ENCODE measurements around the gene SVEP1.
"Not testable (repeated sequence)": the region's sequence is repeated elsewhere in the genome, so short reads cannot be mapped to it uniquely, and the experiment has no call there.

SVEP1 gene

DNA sequence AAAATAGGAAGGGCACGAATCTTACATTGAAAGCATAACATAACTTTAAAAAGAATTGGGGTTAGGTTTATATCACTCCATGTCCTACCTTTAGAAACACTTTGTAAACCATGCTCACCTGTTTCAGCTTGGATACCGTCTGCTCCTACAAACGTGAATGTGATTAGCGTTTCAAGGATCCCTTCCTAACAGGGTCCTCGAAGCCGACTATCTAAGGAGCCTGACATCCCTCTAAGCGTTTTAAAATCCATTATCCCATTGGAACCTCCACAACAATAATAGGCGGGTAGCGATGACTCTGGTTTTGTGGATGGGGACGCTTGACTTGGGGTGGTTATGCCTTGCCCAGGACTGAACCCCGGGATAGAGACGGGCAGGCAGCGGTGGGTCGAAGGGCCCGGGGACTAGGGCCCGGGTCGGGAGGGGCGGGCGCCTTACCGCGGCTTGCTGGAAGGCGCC lies 937 bp downstream of the SVEP1 start:
- no peak for DNase-seq (ENCODE audit: low spot score)

DNA sequence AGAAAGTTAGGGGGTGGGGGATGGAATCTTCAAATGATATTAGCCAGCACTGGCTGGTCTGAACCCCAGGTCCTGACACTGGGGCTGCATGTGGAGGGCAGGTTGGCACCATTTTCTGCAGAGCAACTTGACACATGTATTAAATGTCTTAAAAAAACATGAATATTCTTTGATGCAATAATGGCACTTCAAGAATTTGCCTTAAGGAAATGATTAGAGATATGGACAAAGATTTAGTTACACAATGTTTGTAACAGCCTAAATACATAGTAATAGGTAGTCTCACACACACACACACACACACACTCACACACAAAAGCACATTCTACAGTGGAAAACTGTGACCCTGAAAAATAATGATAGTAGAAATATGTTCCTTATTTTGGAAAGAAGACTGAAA lies 3.6 kb downstream of the SVEP1 start:
- no peak for DNase-seq (ENCODE audit: low spot score)

DNA sequence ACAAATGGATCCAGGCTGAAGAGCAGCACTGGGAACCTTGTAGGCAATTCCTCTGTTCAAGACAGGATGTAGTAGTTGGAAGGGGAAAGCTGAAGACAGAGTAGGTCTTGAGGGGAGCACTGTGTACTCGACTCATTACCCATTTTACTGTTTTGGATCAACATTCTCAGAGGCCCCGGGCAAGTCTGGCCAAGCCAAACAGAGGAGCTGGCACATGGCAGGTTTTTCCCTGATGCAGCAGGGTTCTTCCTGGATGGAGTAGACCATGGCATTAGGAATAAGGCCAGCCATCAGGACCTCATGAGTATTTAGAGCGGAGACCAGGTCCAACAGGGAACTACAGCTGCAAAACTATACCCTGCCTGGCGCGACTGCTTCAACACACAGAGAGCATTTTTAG lies 4.4 kb downstream of the SVEP1 start:
- no peak for DNase-seq (ENCODE audit: low spot score)

DNA sequence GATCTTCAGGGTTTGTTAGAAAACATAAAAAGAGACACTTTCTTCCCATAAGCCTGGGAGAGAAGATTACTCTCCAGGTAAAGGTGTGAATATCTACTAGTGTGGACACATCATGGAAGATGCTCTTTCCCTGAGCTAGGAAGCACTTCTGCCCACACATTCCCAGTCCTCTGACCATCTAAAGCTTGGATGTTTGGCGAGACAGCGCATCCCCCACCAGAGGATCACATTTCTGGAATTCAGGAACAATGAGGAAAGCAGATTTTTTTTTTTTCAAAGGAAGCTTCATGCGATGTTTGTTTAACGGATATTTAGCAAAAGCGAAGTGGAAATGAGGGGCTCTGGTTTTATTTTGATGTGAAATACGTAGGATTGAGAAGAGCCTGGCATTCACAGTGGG lies 6.2 kb downstream of the SVEP1 start:
- no peak for DNase-seq (ENCODE audit: low spot score)

DNA sequence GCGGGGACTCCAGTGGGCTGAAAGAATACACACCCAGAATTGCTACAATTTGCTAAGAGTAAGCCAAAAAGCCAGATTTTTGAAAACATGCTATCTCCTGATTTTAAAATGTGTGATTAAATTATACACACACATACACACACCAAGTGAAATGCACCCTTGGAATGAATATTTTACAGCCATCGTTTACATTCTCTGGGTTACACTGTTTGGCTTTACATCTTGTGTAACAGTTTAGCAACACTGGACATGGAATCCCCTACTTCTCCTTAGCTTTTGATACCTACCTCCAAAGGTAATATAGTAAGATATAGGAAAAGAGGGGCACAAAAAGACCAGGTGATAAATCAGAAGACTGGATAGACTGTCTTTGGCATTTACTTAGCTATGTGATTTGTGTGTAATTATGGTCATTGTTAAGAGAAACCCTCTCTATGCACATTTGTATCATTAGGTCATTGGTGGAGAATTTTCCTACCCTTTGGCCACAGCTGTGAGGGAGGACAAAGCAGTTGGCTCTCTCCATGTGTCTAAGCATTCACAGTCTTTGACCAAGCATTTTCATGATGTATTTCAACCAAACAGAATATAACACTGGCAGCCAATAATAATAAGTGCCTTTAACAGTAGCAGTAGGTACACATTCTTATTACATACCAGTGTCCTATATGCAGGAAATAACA lies 7.6 kb downstream of the SVEP1 start:
- no peak for DNase-seq (ENCODE audit: low spot score)

DNA sequence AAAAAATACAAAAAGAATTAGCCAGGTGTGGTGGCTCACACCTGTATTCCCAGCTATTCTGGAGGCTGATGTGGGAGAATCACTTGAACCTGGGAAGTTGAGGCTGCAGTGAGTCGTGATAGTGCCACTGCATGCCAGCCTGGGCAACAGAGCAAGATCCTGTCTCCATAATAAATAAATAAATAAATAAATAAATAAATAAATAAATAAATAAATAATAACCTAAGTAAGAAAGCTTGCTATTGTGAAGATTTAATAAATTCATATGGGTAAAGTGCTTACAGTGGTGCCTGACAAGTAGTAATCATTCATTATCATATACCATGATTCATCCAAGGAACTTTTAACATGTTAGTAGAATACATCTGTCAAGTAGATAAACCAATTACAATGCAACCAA lies 13.4 kb downstream of the SVEP1 start:
- DNase-seq (ENCODE audit: low spot score): no peak

DNA sequence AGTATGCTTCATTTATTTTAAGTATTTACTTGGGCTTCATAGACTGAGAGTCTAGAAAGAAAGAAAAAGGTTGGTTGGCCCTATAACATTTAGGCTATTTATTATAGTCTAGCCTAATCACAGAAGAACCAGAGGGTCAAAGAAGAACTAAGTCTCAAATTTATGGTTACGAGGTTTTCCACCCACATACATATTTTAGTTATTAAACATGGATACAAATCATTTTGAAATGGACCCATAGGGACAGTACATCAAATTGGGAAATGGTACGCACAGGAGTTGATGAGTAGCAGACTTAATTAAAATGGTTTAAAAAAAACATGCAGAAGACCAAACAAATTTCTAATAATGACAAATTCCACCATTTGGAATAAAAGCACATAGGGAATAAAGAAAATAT lies 17.7 kb downstream of the SVEP1 start:
- no peak for DNase-seq (ENCODE audit: low spot score)

DNA sequence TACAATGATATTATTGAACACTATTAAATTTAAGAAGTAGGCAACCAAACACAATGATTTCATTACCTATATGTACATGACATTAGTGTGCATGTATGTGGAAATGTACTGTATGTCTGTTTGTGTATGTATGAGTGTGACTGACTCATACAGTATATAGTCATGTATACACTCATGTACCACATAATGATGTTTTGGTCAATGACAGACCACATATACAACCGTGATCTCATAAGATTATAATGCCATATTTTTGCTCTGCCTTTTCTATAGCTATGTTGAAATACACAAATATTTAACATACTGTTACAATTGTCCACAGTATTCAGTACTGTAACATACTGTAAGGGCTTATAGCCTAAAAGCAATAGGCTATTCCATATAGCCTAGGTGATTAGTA lies 19.7 kb downstream of the SVEP1 start:
- no peak for DNase-seq (ENCODE audit: low spot score)

DNA sequence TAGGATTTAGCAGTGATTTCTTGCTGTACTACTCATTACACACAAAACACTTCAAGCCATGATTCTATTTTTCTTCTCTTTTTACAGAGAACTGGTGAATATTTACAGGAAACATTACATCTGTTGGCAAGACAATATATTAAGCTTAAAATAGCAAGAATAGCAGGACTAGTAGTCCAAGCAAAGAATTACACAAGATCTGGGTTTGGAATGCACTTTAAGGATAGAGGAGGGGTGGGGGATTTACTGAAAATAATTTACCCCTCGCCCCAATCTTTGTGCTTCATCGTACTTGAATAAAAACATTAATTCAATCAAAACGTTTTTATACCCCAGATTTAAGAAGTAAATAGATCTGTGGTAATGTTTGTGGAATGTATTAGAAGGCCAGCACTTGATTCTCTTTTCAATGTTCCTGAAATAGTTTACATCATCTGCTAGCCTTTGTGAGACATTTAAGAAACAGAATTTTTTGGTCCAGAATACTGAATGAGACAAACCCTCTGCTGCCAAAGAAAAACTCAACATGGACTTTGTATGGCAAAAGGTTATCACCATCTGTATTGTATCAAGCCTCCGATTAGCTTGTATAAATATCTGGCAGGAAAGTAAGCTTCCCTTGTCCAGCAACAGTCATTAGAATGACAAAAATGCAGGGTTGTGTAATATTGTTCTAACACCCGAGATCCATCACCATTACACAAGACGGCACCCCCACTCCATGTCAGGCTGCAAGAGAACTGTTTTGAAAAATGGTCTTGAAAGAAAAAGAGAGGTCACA lies 23.8 kb downstream of the SVEP1 start:
- DNase-seq (ENCODE audit: low spot score): no peak

DNA sequence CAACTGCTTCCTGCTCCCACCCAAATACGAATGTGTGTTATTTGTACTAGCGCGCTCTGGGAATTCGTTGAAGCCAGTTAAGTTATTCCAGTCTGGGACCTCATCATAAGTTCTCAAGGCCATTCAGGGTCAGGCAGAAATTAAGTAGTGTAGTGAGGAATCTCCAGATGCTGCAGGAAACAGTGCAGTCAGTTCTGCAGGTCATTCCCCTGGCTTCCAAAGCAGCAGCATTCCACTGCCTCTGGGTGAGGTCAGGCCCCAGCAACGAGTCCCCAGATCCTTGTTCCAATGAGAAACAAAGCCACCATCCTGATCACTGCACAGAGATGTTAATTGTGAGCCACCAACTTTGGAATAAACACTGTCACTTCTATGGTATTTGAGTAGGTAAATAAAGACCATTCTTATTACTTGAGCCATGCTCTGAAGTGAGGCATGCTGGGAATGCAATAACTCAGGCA lies 33.1 kb downstream of the SVEP1 start:
- no peak for DNase-seq (ENCODE audit: low spot score)

DNA sequence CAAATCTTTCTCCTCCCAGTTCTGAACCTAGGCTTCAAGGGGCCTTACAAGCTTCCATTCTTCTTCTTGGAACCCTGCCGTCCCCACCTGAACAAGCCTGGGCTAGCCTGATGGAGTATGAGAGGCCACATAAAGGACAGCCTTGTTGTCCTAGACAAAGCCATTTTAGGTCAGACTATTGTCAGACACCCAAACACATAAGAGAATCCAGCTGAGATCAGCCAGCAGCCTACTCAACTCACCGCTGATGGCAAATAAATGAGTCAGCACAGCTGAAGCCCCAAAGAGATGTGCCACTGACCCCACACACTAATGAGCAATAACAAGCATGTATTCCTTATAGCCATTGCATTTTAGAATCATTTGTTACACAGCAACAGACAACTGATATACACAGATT lies 33.8 kb downstream of the SVEP1 start:
- DNase-seq (ENCODE audit: low spot score): peak; percentile 16

DNA sequence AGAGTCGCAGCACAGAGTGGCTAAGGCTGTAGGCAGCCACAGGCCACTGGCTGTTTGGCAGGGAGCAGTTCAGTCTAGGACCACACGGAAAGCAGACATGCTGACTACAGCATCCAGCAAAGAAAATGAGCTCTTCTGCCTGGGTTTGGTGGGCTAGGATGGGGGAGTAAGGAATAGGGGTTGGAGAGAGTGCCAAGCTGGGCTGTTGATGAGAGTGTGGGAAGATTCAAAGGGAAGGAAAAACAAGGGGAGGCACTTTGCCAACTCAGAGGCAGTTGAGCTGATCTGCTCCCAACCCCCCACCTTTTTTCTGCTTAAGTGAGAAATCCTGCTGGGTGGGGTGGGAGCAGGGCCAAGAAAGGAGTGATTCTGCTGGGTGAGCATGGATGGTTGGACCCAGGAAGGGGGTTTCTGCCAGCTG lies 35.9 kb downstream of the SVEP1 start:
- DNase-seq (ENCODE audit: low spot score): no peak

DNA sequence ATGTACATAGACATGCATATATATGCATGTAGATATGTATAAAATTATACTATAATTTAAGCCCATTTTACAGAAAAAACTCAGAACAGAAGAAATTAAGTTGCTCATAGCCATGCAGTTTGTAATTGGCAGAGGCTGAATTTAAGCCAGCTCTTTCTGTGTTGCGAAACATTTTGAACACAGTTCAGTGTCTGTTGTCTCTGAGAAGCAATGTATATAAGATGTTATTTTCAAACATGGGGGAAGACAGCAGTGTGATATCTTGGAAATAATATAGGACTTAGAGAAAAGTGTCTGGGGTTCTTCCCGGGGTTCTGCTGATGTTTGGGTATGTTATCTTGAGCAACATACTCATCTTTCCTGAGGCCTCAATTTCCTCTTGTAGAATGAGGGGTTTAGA lies 37.6 kb downstream of the SVEP1 start:
- no peak for DNase-seq (ENCODE audit: low spot score)

DNA sequence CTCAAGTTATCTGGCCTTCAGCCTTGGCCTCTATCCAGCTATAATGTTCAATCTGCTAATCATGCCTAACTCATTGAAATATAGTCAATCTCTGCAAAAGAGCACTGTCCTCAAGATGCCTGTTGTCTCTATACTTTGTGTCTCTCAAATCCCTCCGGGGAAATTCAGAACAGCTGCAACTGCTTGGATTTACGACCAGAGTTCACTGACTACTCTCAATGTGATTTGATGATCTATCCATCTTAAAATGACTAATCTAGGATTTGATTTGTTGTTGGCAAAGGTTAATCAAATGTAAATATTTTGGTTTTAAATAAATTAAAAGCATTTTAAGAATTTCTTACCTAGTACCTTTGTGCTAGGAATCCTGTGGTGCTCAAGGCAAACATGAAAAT lies 40.9 kb downstream of the SVEP1 start:
- DNase-seq (ENCODE audit: low spot score): no peak

DNA sequence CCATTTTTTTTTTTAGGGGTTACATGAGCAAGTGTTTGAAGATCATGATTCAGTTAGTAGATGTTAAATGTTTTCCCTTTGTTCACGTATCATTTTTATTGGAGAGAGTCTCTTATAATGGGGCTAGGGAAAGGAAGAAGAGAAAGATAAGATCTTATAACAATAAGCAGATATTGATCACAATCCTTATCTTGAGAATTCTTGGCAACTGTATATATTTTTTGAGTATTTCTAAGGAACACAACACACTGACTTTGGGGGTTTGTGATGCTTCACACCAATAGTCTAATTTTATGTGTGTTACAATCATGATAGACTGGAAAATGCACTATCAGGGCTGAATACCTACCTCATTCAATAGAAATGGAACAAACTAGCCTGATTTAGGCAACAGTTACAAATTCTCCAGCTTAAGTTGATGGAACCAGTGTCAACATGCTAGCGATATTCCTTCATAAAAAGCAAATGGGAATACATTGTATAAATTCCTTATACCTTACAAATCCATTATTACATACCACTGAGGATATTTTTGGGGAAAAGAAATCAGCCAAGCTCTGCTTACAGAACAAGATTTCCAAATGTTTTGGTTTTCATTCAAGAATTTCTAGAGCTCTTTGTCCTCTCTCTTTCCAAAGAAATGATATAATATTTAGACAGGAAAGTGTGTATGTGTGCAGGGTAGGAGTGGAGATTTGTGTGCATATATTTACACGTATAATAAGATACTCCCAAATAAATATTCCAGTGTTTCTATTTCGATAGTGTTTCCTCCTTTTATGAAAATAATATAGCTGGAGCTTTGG lies 41.5 kb downstream of the SVEP1 start:
- DNase-seq (ENCODE audit: low spot score): no peak

DNA sequence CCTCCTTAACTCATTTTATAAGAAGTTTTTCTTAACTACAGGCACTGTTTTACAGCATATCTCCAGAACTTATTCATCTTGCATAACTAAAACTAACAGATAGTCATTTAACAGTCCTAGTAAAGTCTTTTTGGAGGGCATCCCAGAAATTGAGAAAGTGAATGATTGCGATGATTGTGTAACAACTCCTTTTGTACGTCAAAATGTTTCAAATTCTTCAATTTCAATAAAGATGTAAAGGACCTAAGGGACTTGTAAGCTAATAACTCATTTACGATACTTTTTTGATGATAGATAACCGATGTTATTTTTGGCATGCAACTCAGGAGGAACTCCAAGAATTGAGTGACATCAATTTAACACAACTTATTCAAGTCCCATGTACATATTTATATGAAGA lies 42.7 kb downstream of the SVEP1 start:
- DNase-seq (ENCODE audit: low spot score): no peak

DNA sequence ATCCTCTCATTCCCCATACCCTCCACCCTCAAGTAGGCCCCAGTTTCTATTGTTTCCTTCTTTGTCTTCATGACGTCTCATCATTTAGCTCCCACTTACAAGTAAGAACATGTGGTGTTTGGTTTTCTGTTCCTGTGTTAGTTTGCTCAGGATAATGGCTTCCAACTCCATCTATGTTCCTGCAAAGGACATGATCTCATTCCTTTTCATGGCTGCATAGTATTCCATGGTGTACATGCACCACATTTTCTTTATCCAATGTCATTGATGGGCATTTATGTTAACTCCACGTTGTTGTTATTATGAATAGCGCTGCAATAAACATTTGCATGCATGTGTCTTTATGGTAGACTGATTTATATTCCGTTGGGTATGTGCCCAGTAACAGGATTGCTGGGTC lies 45.4 kb downstream of the SVEP1 start:
- DNase-seq (ENCODE audit: low spot score): not testable (repeated sequence)

DNA sequence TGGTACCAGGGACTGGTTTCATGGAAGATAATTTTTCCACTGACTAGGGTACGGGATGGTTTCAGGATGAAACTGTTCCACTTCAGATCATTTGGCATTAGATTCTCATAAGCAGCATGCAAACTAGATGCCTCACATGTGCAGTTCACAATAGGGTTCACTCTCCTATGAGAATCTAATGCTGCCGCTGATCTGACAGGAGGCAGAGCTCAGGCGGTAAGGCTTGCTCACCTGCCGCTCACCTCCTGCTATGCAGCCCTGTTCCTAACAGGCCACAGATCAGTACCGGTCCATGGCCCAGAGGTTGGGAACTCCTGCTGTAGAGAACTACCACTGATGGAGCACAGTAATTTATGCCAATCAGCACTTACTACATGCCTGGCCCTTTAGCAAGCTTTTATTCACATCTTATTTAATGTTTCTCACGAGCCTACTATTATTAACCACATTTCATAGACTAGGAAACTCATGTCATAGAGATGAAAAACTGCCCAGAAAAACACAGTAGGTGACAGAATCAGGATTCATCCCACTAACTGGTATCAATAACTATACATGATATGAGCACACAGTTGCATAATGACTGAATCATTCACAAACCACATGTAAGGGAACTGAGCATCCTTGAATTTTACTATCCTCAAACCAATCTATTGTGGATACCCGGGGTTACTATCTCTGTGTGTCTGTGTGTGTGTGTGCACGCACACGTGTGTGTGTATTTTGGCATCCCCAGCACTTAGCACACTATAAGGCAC lies 46.5 kb downstream of the SVEP1 start:
- DNase-seq (ENCODE audit: low spot score): no peak

DNA sequence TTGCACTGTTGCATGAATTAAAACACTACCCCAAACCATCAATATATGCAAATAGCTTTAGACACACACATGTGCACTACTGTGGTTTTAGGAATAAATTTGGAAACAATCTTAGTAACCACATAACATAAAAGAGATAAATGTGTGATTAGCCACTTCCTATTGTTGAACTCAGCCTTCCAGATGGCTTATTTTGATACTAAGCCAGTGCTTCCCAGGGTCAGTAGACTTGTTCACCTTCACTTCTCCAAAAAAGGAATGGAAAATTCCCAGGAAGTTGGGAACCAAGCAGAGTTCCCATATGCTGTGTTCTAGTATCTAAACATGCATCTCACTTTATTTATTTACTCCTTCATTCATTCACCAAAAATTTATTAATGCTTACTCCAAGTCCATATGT lies 47.8 kb downstream of the SVEP1 start:
- no peak for DNase-seq (ENCODE audit: low spot score)

DNA sequence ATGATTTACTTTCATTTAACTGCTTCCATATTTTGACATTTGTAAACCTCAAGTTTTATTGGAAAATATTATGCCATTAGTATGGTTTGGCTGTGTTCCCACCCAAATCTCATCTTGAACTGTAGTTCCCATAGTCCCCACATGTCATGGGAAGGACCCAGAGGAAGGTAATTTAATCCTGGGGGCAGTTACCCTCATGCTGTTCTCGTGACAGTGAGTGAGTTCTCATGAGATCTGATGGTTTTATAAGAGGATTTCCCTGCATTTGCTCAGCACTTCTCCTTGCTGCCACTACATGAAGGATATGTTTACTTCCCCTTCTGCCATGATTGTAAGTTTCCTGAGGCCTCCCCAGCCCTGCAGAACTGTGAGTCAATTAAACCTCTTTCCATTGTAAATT lies 48.3 kb downstream of the SVEP1 start:
- DNase-seq (ENCODE audit: low spot score): not testable (repeated sequence)

DNA sequence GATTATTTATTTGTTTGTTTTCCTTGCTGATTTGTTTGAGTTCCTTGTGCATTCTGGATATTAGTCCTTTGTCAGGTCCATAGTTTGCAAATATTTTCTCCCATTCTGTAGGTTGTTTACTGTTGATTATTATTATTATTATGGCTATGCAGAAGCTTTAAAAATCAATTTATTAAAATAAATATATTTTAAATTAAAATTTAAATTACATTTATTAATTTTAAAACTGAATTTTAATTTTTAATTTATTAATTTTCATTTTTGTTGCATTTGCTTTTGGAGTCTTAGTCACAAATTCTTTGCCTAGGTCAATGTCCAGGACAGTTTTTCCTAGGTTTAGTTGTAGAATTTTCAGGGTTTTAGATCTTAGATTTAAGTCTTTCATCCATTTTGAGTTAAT lies 50.9 kb downstream of the SVEP1 start:
- no peak for DNase-seq (ENCODE audit: low spot score)

DNA sequence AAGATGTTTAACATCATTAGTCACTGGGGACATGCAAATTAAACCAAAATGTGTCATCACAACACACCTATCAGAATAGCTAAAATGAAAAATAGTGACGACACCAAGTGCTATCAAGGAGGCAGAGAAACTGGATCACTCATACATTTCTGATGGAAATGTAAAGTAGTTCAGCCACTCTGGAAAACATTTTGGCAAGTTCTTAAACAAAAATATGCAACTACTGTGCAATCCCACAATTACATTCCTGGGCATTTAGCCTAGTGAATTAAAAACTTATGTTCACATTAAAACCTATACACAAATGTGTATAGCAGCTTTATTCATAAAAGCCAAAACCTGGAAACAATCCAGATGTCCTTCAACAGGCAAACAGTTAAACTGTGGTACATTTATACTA lies 53.1 kb downstream of the SVEP1 start:
- no peak for DNase-seq (ENCODE audit: low spot score)
